ENCODE measurements around the gene ARHGAP1. TPM values are rescaled to one million over a fixed set of nuclear protein-coding genes. Genes with fewer than 3 reads are reported as not detected.

Gene ARHGAP1
- total RNA-seq, 3 donors from 2014 or later (not counting 1 experiment from before 2014, with no cell fraction given) = 89.8 to 111 (median 102) TPM

DNA sequence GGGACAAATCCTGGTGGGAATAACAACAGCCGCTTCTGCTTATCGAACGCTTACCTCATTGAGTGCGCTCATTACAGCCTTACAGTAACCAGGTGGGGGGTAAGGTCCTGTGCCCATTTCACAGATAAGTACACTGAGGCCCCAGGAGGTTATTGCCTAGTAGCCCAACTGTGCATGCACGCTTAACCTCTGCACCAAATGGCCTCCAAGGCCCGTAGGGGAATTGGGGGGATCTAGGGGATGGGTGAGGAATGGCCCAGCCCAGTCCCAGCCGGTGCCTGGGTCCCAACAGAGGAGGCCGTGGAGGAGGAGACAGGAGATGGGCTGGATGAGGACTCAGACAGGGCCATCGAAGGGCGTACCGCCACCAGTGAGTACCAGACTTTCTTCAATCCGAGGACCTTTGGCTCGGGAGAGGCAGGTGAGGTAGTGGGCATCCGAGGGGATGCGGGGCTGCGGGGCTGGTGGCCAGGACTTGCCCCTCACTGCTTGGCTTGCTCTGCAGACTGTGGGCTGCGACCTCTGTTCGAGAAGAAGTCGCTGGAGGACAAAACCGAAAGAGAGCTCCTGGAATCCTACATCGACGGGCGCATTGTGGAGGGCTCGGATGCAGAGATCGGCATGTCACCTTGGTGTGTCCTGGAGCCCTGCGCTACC lies 25.9 kb upstream of the ARHGAP1 start:
- 91% methylated on average over 26 of the region's 26 CpGs for WGBS (ENCODE audit: insufficient coverage)
- Histone ChIP-seq H3K27ac (ENCODE audit: low read length) (no peak overlapping the region), H3K36me3 (ENCODE audit: control insufficient read depth, insufficient read depth, low read length) (no peaks in the 10 kb centered on the region), H3K9me3 (ENCODE audit: control insufficient read depth, insufficient read depth, low read length) (no peaks in the 10 kb centered on the region), H3K27me3 (ENCODE audit: control insufficient read depth, insufficient read depth, low read length) (no peaks in the 10 kb centered on the region), H3K4me1 (ENCODE audit: control insufficient read depth, insufficient read depth, low read length) (no peaks in the 10 kb centered on the region), H3K4me3 (ENCODE audit: low read length) (no peak overlapping the region)
- Mint-ChIP-seq H3K4me1 (no peaks in the 10 kb centered on the region), H3K36me3 (no peaks in the 10 kb centered on the region), H3K9me3 (no peaks in the 10 kb centered on the region), H3K4me3 (no peak overlapping the region), H3K27me3 (ENCODE audit: low read depth in 2 of 2) (no peaks in the 10 kb centered on the region), H3K27ac (no peak overlapping the region)
- TF ChIP-seq, protein P1, sequence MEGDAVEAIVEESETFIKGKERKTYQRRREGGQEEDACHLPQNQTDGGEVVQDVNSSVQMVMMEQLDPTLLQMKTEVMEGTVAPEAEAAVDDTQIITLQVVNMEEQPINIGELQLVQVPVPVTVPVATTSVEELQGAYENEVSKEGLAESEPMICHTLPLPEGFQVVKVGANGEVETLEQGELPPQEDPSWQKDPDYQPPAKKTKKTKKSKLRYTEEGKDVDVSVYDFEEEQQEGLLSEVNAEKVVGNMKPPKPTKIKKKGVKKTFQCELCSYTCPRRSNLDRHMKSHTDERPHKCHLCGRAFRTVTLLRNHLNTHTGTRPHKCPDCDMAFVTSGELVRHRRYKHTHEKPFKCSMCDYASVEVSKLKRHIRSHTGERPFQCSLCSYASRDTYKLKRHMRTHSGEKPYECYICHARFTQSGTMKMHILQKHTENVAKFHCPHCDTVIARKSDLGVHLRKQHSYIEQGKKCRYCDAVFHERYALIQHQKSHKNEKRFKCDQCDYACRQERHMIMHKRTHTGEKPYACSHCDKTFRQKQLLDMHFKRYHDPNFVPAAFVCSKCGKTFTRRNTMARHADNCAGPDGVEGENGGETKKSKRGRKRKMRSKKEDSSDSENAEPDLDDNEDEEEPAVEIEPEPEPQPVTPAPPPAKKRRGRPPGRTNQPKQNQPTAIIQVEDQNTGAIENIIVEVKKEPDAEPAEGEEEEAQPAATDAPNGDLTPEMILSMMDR (IDR thresholded peaks at IDR 0.05) = no peak
- intact Hi-C loops (cut with micrococcal nuclease) = no loop called here
- DNase-seq = no peak
- ATAC-seq = no peak

DNA sequence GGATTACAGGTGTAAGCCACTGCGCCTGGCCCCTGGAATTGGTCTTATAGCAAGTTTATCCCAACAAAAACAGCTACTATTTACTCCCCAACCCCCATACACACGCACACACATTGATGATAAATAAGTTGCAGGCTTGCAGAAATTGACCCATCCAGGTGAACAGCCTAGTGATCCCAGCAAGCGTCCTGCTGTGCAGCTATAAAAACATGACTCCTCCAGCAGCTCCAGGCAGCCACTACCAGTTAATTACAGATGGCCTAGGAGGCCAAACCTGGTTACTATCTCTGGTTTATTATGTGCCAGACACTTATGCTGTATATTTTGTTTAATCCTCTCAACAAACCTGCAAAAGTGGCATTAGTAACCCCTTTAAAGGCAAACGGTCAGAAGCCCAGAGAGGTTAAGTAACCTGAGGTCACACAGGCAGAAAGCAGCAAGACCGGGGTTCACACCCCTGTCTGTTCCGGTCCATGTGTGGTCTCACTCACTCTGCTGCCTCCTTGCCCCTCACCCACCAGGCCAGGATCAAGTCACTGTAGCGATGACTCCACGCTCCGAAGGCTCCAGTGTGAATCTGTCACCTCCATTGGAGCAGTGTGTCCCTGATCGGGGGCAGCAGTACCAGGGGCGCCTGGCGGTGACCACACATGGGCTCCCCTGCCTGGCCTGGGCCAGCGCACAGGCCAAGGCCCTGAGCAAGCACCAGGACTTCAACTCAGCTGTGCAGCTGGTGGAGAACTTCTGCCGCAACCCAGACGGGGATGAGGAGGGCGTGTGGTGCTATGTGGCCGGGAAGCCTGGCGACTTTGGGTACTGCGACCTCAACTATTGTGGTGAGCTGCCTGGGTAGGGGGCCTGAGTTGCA lies 25.2 kb upstream of the ARHGAP1 start:
- no peaks in the 10 kb centered on the region for H3K9me3 Mint-ChIP-seq
- no peak for DNase-seq
- H3K4me1 ChIP-seq (ENCODE audit: control insufficient read depth, insufficient read depth, low read length) = no peaks in the 10 kb centered on the region
- no peaks in the 10 kb centered on the region for H3K9me3 ChIP-seq (ENCODE audit: control insufficient read depth, insufficient read depth, low read length)
- H3K27ac Mint-ChIP-seq = no peak overlapping the region
- H3K4me3 ChIP-seq (ENCODE audit: low read length) = no peak overlapping the region
- no peaks in the 10 kb centered on the region for H3K27me3 Mint-ChIP-seq (ENCODE audit: low read depth in 2 of 2)
- H3K27ac ChIP-seq (ENCODE audit: low read length) = no peak overlapping the region
- no peaks in the 10 kb centered on the region for H3K27me3 ChIP-seq (ENCODE audit: control insufficient read depth, insufficient read depth, low read length)
- TF ChIP-seq, protein P1 (IDR thresholded peaks at IDR 0.05) = no peak
- H3K36me3 ChIP-seq (ENCODE audit: control insufficient read depth, insufficient read depth, low read length) = no peaks in the 10 kb centered on the region
- intact Hi-C loops (cut with micrococcal nuclease) = no loop called here
- H3K36me3 Mint-ChIP-seq = no peaks in the 10 kb centered on the region
- WGBS (ENCODE audit: insufficient coverage) = 92% methylated on average over 19 of the region's 19 CpGs
- H3K4me3 Mint-ChIP-seq = no peak overlapping the region
- ATAC-seq = no peak
- no peaks in the 10 kb centered on the region for H3K4me1 Mint-ChIP-seq

DNA sequence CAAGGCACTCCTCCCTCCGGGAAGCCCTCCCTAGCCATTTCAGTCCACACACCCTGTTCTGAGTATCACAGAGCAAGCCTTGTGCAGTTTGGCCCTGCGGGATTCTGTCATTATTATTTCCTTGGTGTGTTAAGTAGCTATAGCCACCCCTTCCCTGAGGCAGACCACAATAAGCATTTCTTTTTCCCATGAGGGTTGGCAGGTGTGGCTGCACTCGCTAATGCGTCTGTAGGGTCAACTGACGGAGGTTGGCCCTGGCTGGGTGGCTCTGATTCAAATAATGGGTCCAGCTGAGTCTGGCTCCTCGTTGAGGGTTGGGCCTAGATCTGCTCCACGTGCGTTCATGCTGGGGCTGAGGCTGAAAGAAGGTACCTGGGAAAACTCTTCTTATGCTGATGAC lies 23.7 kb upstream of the ARHGAP1 start:
- H3K27me3 ChIP-seq (ENCODE audit: control insufficient read depth, insufficient read depth, low read length) = no peaks in the 10 kb centered on the region
- no peaks in the 10 kb centered on the region for H3K27me3 Mint-ChIP-seq (ENCODE audit: low read depth in 2 of 2)
- no peaks in the 10 kb centered on the region for H3K36me3 Mint-ChIP-seq
- DNase-seq (no peak), ATAC-seq (no peak)
- H3K27ac ChIP-seq (ENCODE audit: low read length) = no peak overlapping the region
- intact Hi-C loops (cut with micrococcal nuclease) = no loop called here
- no peaks in the 10 kb centered on the region for H3K4me1 ChIP-seq (ENCODE audit: control insufficient read depth, insufficient read depth, low read length)
- no peak overlapping the region for H3K4me3 Mint-ChIP-seq
- H3K36me3 ChIP-seq (ENCODE audit: control insufficient read depth, insufficient read depth, low read length) = no peaks in the 10 kb centered on the region
- H3K4me1 Mint-ChIP-seq = no peaks in the 10 kb centered on the region
- TF ChIP-seq, protein P1 (IDR thresholded peaks at IDR 0.05) = no peak
- no peak overlapping the region for H3K27ac Mint-ChIP-seq
- no peaks in the 10 kb centered on the region for H3K9me3 Mint-ChIP-seq
- no peaks in the 10 kb centered on the region for H3K9me3 ChIP-seq (ENCODE audit: control insufficient read depth, insufficient read depth, low read length)
- WGBS (ENCODE audit: insufficient coverage) = 71% methylated on average over 8 of the region's 8 CpGs
- no peak overlapping the region for H3K4me3 ChIP-seq (ENCODE audit: low read length)

Measured in natural killer cell (primary cell).